Suprapubic skin (tissue), 3 donors: ENCODE results near the gene TMEM50B.
"Not testable (repeated sequence)": the region's sequence is repeated elsewhere in the genome, so short reads cannot be mapped to it uniquely, and the experiment has no call there.

ENCODE experiments used
- EP300 ChIP-seq: sonication (generic); formaldehyde crosslinking; IDR thresholded peaks from one replicate; pipeline ENCODE4 v1.6.1; 2017; ENCODE audit warnings: antibody characterized with exemption
- POLR2A ChIP-seq, 2 donors: fragments of 450-650 bp; IDR thresholded peaks; one replicate each; pipeline ENCODE4 v1.6.1; 2017; ENCODE audit warnings: antibody characterized with exemption in 2 of 2, mild to moderate bottlenecking in 2 of 2, moderate library complexity in 2 of 2
- TF ChIP-seq, protein P1 (sequence below), 2 donors: fragments of 200-600 bp in 1 of 2; fragments of 450-650 bp in 1 of 2; sonication (generic) in 1 of 2; IDR thresholded peaks; one replicate each; pipeline ENCODE4 v1.5.1; 2016 to 2019; ENCODE audit warnings: antibody characterized with exemption in 2 of 2, mild to moderate bottlenecking in 1 of 2, moderate library complexity in 1 of 2

- TF ChIP-seq, protein P1, sequence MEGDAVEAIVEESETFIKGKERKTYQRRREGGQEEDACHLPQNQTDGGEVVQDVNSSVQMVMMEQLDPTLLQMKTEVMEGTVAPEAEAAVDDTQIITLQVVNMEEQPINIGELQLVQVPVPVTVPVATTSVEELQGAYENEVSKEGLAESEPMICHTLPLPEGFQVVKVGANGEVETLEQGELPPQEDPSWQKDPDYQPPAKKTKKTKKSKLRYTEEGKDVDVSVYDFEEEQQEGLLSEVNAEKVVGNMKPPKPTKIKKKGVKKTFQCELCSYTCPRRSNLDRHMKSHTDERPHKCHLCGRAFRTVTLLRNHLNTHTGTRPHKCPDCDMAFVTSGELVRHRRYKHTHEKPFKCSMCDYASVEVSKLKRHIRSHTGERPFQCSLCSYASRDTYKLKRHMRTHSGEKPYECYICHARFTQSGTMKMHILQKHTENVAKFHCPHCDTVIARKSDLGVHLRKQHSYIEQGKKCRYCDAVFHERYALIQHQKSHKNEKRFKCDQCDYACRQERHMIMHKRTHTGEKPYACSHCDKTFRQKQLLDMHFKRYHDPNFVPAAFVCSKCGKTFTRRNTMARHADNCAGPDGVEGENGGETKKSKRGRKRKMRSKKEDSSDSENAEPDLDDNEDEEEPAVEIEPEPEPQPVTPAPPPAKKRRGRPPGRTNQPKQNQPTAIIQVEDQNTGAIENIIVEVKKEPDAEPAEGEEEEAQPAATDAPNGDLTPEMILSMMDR (IDR thresholded peaks at IDR 0.05) = not testable (repeated sequence)
- not testable (repeated sequence) for TF ChIP-seq POLR2A (IDR thresholded peaks at IDR 0.05); EP300
Observed at GRCh38 chr21:33469183-33469582, 10.6 kb downstream of the TMEM50B start.
